Stimulated activated naive CD4-positive, alpha-beta T cell treated with Interleukin-2 at 50 U/mL for 16 hours (primary cell): ENCODE measurements around the gene KLF9.
"Not testable (repeated sequence)": the region's sequence is repeated elsewhere in the genome, so short reads cannot be mapped to it uniquely, and the experiment has no call there.

ENCODE experiments used
- DNase-seq: peaks from one replicate; lab custom pipeline; 2025; lab: John Stamatoyannopoulos, UW

The KLF9 gene

DNA sequence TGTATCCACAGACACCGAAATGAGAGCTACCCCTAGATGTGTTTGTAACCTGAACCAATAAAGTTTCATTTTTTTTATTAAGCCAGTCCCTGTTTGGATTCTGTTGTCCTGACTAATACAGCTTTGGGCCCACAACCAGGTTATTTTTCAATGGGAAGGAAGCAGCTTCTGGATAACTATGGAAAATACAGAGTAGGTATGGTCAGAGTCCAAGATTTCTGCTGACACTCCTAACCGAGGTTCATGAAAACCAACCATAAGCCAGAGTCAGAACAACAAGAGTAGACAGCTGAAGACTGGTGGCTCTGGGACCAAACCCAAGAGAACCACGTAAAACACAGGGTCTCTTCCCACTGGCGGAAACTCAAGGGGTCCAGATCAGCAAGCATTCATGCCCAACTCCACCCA is 10.8 kb downstream of the KLF9 start:
- no peak for DNase-seq

DNA sequence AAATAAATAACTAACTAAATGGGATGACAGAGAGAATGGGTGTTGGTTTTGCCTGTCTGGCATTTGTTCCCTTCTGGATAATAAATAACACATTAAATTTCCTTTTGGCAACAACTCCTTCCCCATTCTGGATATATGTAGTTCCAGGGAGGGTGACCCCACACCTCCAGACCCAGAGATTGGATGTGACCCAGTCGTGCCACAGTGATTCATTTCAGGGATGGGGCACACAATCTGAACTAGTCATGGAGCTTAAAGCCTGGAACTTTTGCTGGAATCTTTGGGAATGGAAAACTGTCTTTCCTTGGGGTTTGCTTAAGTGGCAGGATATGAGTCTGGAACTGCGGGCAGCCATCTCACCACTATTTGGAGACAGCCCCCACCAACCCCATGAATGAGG is 11.3 kb downstream of the KLF9 start:
- no peak for DNase-seq

DNA sequence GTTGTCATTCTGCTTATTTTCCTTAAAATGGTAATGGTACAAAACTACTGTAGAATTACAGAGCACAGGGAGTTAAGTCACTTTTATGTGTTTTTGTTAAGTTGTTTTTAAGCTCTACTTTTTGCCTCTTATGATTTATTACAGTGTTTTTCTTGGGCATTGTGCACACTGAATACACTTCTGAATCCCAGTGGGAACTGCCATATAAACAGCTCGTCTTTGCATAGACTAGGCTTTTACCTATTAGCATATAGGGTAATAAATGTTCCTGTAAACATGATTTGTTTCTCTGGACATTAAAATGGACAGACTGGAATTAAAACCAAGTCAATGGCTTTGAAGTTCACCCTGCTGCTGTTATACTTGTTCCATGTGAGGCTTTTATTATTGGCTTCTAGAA is 12.2 kb downstream of the KLF9 start:
- DNase-seq: no peak

DNA sequence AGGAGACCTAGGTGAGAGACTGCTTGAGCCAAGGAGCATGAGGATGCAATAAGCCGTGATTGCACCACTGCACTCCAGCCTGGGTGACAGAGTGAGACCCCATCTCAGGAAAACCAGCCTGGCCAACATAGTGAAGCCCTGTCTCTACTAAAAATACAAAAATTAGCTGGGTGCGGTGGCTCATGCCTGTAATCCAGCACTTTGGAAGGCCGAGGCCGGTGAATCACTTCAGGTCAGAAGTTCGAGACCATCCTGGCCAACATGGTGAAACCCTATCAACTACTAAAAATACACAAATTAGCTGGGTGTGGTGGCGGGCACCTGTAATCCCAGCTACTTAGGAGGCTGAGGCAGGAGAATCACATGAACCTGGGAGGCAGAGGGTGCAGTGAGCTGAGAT is 13.2 kb downstream of the KLF9 start:
- DNase-seq: not testable (repeated sequence)

DNA sequence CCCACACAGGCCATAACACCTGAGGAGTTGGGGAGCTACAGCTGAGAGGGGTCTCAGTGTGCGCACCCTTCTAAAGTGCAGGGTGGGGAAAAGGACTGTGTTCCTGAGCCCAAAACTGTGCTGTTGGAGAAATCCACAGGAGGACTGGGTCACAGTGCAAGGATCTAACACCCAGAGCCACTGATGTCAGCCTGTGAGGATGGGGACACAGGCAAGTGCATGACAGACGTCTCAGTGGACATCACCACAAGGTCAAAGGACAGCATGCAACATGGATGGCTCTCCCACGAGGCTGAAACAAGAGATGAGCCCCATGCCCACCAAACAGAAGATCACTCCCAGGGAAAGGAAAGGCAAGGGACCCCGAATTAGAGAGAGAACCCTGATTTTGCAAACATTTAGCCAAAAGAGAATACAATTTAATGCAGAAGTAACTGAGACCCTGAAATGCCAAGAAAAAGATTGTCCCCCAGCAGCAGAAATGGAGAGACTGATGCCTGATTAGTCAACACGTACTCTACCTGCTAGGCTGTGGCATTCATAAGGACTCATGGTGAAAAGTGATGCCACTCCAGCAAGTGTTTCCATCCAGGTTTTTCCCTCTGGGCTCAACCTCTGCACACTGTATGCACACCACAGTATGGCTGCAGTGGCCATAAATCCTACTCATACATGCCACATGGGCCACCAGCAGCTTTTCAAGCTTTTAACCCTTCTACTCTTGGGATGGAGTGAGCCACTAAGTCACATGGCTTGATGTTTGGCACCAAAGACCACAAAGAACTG is 14.2 kb downstream of the KLF9 start:
- no peak for DNase-seq

DNA sequence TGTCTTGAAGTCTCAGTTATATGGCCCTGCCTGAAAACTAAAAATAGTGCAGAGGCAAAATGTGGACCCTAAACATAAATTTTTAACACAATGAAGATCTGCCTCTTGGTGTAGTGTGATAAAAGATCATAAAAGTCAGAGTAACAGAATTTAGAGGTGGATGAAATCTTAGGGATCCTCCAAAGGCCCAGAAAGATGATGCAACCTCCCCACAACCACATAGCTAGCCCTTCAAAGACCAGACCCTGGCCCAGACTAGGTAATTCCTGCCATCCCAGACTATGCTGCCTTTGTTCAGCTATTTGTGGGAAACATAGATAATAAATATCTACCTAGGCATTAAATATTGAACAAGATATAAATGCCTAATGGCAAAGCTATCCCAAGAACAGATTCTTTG is 15.3 kb downstream of the KLF9 start:
- DNase-seq: no peak

DNA sequence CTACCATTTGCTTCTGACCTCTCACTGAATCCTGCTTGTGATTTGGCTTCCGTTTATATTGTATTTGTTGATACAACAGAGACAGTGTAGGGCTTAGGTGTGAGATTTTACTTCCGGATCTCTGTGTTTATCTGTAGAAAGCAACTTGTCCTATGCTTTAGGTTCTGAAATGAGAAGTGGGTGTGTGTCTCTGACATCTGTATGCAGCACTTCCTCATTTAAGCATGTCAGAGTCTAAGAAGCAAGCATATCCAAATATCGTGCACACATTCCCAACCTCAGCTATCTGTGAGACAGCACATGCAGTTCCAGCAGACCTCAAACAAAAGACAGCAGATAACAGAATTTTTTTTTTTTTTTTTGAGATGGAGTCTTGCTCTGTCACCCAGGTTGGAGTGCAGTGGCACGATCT is 16.3 kb downstream of the KLF9 start:
- no peak for DNase-seq

DNA sequence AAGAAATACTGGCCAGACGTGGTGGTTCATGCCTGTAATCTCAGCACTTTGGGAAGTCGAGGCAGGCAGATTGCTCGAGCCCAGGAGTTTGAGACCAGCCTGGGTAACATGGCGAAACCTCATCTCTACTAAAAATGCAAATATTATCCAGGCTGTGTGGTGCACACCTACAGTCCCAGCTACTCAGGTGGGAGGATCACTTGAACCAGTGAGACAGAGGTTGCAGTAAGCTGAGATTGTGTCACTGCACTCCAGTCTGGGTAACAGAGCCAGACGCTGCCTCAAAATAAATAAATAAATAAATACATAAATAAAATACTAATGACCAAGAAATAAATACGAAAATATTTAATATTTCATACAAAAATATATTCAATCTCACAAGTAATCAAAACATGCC is 18.8 kb downstream of the KLF9 start:
- no peak for DNase-seq

DNA sequence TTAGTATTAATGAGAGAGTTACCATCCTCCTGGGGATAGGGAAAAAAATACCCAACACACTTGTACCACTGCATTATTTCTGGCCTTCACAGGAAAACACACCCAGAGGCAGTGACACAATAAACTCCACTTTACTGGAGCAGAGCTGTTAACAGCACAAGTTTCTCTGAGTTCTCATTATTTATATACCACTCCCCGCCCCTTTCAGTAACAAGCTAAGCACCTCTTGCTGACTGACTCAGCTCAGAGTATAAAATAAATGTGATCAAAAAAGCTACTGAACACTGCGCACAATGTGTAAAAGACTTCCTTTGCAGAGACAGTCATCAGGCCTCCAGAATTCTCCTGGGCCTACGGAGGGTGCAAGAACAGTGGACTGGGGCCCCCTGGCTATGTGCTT is 21.6 kb downstream of the KLF9 start:
- DNase-seq: no peak

DNA sequence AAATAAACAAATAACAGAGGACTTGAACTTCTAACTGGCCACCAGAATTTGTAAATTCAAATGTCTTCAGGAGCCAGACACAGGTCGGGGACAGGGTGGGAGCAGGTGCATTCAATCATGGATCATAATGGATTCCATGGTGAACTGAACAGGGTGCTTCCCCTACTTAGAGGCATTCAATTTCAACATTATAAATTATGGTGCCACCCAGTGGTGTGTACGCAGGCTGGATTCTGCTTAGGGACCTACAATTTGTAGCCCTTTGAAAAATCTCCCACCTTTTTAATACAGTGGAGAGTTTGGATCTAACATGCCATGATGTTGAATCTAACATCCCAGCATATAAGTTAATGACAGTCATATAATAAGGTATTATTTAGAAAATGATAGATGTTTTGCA is 22.3 kb downstream of the KLF9 start:
- no peak for DNase-seq

DNA sequence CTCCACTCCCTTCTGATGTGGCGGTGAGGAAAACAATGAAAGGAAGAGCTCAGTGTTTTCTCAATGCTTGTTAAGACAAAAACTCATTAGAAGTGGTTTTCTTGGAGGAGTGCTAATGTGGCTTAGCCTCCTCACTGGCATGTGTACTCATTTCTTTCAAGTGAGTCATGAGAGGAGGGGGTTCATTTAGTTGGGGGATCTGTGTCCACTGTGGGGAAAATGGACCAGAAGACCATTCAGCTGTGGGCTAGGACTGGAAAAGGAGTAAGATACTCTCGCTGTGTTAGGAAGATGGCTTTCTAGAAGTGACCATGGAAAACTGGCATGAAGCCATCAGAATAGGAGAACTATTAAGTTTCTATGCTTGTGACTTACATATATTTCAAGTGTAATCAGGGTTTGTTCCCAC is 23.5 kb downstream of the KLF9 start:
- DNase-seq: no peak

DNA sequence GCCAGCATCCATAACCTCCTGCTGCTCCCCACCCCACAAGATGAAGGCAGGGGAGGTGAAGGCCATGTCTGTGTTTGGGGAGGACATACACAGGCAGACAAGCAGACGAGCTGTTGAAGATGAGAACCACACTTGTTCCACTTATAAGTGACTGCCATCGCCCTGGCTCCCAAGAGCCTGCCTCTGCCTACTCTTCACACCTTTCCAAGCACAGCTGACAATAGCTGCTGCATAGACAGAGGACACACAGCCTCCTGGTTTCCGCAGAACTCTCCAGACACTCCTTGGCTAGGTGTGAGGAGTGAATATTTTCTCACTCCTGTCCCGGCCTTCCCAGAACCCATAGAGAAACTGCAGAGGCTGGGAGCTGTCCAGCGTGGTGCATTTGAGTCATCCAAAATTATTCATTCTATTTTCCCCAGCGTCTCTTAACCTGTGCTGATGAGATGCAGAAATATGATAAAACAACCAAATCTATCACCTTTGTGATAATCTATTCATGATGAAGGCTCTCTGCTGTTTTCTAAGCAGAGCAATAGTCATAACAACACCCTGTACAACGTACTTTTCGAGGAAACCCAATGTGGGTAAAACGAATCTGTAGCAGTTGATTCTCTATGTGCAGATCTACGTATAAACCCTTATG is 24.7 kb downstream of the KLF9 start:
- DNase-seq: no peak

DNA sequence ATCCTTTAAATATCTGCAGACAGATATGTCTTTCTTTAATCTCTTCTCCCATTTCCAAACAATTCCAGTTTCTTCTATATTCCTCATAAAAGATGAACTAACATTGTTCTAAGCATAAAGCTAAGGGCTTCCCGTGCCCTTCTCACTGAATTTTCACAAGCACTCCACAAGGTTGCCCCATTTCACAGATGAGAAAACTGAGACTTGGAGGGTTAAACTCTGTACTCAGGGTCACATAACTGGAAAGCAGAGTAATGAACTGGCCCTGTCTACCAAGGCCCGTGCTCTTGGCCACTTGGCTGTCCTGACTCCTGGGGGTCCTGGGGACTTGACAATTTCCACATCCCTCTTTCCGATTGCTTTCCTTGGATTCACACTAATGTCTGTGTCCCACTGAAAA is 25.3 kb downstream of the KLF9 start:
- DNase-seq: no peak

DNA sequence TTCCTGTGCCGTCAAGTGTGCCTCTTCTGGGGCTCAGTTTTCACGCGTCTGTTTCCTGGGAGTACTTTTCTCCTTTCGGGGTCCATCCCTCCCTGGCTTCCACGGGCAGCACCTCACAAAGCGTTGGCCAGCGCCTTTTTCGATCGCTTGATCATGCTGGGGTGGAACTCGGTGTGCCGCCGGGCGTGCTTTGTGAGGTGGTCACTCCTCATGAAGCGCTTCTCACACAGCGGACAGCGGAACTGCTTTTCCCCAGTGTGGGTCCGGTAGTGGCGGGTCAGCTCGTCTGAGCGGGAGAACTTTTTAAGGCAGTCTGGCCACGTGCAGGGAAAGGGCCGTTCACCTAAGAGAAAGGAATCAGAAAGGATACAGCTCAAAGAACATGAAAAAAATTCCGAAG is 26.8 kb downstream of the KLF9 start:
- DNase-seq: no peak

DNA sequence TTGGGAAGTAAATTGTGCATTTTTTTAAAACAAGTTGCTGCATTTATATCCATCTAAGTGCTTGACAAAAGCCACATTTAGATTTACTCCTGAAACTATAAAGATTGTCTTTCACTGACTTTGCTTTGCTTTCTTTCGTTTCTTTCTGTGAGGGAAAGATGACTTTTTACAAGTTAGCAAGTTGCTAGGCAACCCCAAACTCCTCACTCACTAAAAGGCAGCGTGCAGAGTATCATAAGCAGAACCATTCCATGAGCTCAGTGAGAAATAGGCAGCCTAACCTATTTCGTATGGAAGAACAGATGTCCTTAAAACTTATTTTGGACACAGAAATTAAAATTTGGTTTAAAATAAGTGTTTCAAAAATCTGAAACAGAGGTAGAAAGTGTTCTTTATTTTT is 29.0 kb downstream of the KLF9 start:
- no peak for DNase-seq

DNA sequence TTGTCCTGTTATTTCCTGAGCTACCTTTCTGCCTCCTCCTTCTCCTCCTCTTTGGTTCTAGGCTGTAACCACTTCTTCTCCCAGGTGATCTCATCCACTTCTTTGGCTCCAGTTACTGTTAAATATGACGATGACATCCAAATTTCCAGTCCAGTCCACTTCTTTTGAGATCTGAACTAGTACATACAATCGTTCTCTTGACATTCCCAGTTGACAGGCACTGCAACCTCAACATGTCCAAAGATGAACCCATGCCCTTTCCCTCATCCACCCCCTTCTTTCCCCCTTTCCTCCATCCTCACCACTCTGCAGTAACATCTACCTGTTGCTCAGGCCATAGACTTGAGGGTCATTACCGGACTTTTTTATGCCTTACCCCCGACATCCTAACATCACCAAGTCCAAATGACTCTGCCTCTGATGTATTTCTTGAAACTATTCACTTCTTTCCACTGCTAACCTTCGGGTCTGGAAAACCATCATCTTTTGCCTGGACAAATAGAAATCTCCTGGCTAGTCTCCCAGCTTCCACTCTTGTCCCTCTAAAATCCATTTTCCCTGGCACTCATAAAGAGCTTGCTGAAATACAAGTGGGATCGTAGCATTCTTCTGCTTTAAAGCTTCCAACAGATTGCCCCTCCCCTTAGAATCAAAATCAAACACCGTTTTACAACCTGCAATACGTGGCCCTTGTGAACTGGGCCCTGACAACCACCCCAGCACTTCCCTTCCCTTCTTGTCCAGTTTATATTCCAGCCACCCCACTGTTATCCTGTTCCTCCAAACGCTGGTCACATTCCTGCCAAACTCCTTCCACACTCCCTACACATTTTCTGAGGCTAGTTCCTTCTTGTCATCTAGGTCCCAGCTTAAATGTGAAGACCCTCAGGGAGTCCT is 31.5 kb downstream of the KLF9 start:
- no peak for DNase-seq

DNA sequence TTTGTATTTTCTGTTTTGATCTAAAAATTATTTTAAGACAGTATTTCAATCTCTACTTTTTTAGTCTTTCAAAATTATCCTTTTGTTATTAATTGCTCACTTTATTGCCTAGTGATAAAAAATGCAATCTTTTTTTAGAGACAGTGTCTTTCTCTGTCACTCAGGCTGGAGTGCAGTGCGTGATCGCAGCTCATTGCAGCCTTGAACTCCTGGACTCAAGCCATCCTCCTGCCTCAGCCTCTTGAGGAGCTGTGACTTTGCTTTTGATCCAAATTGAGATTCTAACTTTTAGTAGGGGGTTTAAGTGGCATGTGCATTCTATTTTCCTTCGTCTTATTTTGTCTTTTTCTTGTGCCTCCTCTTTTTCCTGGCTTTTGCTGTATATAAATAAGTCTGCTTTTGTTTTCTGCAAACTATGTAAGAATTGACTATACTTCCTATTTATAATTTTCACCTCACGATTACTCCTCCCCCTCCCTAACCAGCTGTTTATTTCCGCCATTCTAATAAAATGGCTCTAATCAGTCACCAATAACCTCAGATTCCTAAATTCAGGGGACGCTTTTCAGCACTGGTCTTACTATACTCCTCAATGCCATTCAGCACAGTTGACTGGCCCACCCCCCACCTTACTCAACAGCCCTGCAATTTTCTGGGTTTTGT is 32.3 kb downstream of the KLF9 start:
- DNase-seq: no peak

DNA sequence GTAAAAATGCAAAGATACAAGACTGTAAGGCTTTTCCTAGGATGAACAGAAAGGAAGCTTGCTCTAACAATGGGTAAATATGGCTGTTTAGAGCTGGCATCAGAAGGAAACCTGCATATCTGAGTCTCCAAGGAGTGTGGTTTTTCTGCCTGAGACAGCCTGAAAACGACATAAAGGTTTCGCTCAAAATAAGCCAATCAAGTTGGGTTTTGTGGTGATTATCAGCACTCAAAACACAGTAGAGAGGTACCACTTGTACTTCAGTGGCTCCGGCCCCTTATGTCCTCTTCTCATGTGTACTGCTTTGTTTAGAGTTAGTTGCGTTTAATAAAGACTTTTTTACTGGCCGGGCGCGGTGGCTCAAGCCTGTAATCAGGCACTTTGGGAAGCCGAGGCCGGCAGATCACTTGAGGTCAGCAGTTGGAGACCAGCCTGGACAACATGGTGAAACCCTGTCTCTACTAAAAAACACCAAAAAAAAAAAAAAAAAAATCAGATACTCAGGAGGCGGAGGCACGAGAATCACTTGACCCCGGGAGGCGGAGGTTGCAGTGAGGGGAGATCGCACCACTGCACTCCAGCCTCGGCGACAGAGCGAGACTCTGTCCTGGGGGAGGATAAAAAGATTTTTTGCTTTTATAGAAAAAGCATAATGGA is 39.4 kb downstream of the KLF9 start:
- no peak for DNase-seq

DNA sequence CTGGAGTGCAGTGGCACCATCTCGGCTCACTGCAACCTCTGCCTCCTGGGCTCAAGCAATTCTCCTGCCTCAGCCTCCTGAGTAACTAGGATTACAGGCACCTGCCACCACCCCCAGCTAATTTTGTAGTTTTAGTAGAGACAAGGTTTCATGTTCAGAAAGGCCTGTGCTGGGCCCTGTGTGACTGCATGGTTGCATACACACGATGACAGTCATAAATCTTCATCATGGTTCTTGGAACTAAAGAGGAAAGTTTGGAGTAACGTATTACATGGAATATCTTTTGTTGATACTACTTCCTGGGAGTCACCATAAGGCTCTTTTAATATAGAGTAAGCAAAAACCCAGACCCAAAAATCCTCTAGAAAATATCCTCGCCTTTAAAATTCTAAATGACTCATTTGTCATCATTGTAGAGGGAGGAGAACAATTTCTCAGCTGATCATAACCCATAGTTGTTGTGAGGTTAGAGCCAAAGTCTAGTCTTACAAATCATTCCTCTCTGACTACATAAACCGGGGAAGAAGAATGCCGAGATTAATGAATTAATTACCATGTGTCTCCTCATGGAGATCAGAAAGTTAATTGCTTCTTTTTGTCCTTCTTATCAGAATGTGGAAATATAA is 47.0 kb downstream of the KLF9 start:
- no peak for DNase-seq

DNA sequence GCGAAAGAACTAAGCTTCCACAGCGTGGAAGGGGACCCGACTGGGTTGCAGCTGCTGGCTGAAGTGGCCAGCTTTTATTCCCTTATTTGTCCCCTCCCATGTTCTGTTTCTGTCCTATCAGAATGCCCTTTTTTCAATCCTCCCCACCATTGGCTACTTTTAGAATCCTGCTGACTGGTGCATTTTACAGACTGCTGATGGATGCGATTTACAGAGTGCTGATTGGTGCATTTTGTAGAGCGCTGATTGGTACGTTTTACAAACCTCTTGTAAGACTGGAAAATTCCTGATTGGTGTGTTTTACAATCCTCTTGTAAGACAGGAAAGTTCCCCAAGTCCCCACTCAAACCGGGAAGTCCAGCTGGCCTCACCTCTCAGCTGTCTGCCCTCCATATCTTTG is 50.7 kb downstream of the KLF9 start:
- no peak for DNase-seq

DNA sequence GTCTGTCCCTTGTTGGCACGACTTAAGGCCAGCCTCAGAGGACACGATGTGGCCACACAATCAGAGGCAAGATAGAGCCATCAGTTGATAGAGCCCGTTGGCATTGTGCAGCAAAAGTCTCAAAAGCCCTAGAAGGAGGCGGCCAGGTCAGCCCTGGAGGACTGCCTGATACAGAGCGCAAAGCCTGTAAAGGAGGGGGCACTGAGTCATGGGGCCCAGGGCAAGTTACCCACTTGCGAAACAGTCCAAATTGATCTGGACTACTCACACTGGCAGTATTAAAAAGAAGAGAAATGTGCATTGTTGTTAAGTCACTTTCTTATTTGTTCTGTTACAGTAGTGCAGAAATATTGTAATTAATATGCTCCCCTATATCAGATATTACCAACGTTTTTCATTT is 51.5 kb downstream of the KLF9 start:
- no peak for DNase-seq
